Measurements from ENCODE around the gene PTCRA. TPM values are rescaled to one million over a fixed set of nuclear protein-coding genes. Genes with fewer than 3 reads are reported as not detected.
"Not testable (repeated sequence)": the region's sequence is repeated elsewhere in the genome, so short reads cannot be mapped to it uniquely, and the experiment has no call there.

Gene PTCRA
- total and polyA plus RNA-seq, 10 donors = 1.1 to 15.5 (median 4.6) TPM

GRCh38 chr6:42891199-42891722 lies 24.6 kb upstream of the PTCRA start:
- DNase-seq = peak; percentile 33
- WGBS, 5 donors = 36 to 56% (median 42%) methylated on average over 17 of the region's 17 CpGs
- Histone ChIP-seq H3K9me3 (no peaks in the 10 kb centered on the region), H3K4me3 (peak overlapping the region; percentile 78 to 100 (median 96)), H3K27me3 (replicated peaks in 1 of 7) (no peaks in the 10 kb centered on the region), H3K36me3 (peaks cover 0 to 27% (median 15%) of the 10 kb centered on the region in 6 donors), H3K27ac (peak overlapping the region; percentile 86 to 98 (median 93)), H3K4me1 (peaks cover 4 to 59% (median 36%) of the 10 kb centered on the region in 6 donors)
- intact Hi-C loops (cut with DNase I; ENCODE audit: low total_unique reads) = no loop called here
- no peak for TF ChIP-seq POLR2A (IDR thresholded peaks at IDR 0.05)
- no peak for TF ChIP-seq POLR2AphosphoS5 (IDR thresholded peaks at IDR 0.05)
- TF ChIP-seq CTCF (IDR thresholded peaks at IDR 0.05 in 8 of 11, conservative IDR thresholded peaks at IDR 0.05 in 3 of 11) = no peak

GRCh38 chr6:42894041-42894828 lies 21.6 kb upstream of the PTCRA start:
- Histone ChIP-seq H3K27ac (peak overlapping the region in 6 of 8 donors; percentile 16 to 78 (median 68)), H3K4me1 (peaks cover 4 to 58% (median 41%) of the 10 kb centered on the region in 6 donors)
- H3K27me3 ChIP-seq (replicated peaks in 1 of 7); H3K36me3 ChIP-seq; H3K9me3 ChIP-seq; H3K4me3 ChIP-seq; intact Hi-C loops (cut with DNase I; ENCODE audit: low total_unique reads): not testable (repeated sequence)
- 46 to 52% (median 48%) methylated on average over 19 of the region's 19 CpGs for WGBS, 5 donors
- peak; percentile 78 for DNase-seq

GRCh38 chr6:42896178-42896719 lies 19.6 kb upstream of the PTCRA start:
- DNase-seq = no peak
- H3K9me3 ChIP-seq = no peaks in the 10 kb centered on the region
- H3K36me3 ChIP-seq = no peaks in the 10 kb centered on the region
- no peaks in the 10 kb centered on the region for H3K27me3 ChIP-seq (replicated peaks in 1 of 7)
- intact Hi-C loops (cut with DNase I; ENCODE audit: low total_unique reads) = loop anchor here (5.0 kb wide), 1 partner anchor 234 kb away; no protein-coding TSS in a partner anchor
- H3K4me3 ChIP-seq = no peak overlapping the region
- H3K4me1 ChIP-seq = peaks cover 2 to 55% (median 35%) of the 10 kb centered on the region in 6 donors
- WGBS, 5 donors = 80 to 93% (median 86%) methylated on average over 10 of the region's 10 CpGs
- no peak overlapping the region for H3K27ac ChIP-seq
- TF ChIP-seq POLR2AphosphoS5 (IDR thresholded peaks at IDR 0.05) (no peak), CTCF (IDR thresholded peaks at IDR 0.05 in 8 of 11, conservative IDR thresholded peaks at IDR 0.05 in 3 of 11) (no peak), POLR2A (IDR thresholded peaks at IDR 0.05) (no peak)

GRCh38 chr6:42898891-42899361 lies 16.9 kb upstream of the PTCRA start:
- Histone ChIP-seq H3K27me3 (replicated peaks in 1 of 7) (no peaks in the 10 kb centered on the region), H3K4me1 (peaks cover 5 to 48% (median 27%) of the 10 kb centered on the region in 6 donors), H3K9me3 (no peaks in the 10 kb centered on the region), H3K4me3 (no peak overlapping the region), H3K27ac (peak overlapping the region in 1 of 8 donors; percentile 4), H3K36me3 (no peaks in the 10 kb centered on the region)
- 9 to 11% (median 10%) methylated on average over 10 of the region's 10 CpGs for WGBS, 5 donors
- intact Hi-C loops (cut with DNase I; ENCODE audit: low total_unique reads) = loop anchor here (5.0 kb wide), 1 partner anchor 237 kb away; no protein-coding TSS in a partner anchor
- TF ChIP-seq POLR2A (IDR thresholded peaks at IDR 0.05) (no peak), POLR2AphosphoS5 (IDR thresholded peaks at IDR 0.05) (no peak), CTCF (IDR thresholded peaks at IDR 0.05 in 8 of 11, conservative IDR thresholded peaks at IDR 0.05 in 3 of 11) (peak; percentile 72 to 92 (median 84))
- peak; percentile 82 for DNase-seq
